GM19043 (cell line): ENCODE results near the gene NFKBIE.

ENCODE experiments used
- ATAC-seq: cut with Tn5 transposase; IDR thresholded peaks from one replicate; pipeline ENCODE4 v1.9.1; 2021; ENCODE audit warnings: low read depth; ENCODE audit not compliant: unreplicated experiment

The NFKBIE gene

GRCh38 chr6:44229376-44230033, 35.8 kb downstream of the NFKBIE start:
- no peak for ATAC-seq

DNA sequence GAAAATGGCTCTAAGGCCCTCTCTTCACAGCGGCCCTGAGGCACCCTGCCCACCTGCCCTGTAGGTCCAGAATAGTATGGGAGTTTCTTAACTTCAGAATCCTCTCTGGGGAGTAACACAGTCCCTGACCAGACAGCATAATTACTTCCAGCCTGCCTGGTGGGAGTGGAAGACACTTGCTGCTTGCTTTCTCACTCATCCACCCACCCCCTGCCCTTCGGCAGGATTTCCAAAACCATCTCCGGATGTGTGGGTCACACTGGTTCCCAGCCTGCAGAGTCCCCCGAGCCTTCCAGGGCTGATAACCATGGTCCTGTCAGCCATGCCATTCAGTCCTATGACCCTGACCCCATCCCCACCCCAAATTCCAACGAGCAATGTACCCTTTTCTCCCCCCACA, 36.5 kb downstream of the NFKBIE start:
- no peak for ATAC-seq

DNA sequence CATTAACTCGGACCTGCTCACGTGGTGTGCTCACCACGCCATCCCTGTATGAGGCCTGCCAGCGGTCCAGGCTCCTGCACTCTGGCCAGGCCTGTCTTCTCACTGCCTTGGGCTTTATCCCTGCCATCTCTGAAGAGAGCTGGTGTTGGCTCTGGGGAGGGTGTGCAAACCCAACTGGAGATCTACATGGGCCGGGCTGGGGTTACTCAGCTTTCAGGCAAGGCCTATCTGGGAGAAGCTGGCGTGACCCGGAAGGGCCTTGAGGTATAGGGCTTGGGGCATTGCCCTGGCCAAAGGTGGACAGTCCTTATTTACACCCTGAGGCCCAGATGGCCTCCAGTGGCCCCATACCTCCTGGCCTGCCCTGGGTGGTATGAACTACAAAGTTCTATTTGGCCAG, 36.9 kb downstream of the NFKBIE start:
- no peak for ATAC-seq

GRCh38 chr6:44228031-44228430, 37.3 kb downstream of the NFKBIE start:
- no peak for ATAC-seq

GRCh38 chr6:44227148-44227793, 38.1 kb downstream of the NFKBIE start:
- no peak for ATAC-seq

DNA sequence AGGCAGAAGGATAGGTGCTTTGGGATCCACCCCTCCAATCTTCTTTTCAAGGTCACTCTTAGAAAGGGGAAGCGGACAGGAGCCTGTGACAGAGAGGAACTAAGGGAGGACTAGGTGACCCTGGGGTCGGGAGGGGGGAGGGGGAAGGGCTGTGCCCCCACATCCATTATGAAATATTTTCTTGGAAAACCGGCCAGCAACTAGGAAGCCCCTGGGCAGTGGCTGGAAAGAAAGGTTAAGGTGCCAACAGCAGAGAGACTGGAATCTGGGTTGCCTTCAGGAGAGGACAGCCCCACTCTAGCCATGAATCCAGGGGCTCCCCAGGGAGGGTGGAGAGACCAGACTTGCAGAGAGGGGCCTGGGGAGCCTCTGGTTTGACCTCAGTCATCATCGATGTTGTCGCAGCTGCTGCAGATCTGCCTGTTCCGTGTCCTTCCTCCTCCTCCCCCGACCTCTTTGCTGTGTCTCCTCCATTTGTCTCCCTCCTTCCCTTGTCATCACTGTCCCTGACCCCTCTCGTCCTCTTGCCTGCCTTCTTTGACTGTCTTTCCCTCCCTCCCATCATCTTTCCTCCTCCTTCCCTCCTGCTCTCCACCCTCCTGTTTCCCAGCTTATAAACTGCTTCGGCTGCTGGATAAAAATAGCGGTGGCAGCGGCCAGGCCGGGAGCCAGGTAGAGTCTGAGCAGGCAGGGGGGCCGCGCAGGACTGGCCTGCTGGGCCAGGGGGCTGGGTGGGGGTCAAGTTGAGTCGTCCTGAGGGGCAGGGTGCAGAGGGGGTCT, 38.8 kb downstream of the NFKBIE start:
- no peak for ATAC-seq

GRCh38 chr6:44225579-44226325, 39.6 kb downstream of the NFKBIE start:
- no peak for ATAC-seq

GRCh38 chr6:44224965-44225305, 40.4 kb downstream of the NFKBIE start:
- ATAC-seq, result no peak

DNA sequence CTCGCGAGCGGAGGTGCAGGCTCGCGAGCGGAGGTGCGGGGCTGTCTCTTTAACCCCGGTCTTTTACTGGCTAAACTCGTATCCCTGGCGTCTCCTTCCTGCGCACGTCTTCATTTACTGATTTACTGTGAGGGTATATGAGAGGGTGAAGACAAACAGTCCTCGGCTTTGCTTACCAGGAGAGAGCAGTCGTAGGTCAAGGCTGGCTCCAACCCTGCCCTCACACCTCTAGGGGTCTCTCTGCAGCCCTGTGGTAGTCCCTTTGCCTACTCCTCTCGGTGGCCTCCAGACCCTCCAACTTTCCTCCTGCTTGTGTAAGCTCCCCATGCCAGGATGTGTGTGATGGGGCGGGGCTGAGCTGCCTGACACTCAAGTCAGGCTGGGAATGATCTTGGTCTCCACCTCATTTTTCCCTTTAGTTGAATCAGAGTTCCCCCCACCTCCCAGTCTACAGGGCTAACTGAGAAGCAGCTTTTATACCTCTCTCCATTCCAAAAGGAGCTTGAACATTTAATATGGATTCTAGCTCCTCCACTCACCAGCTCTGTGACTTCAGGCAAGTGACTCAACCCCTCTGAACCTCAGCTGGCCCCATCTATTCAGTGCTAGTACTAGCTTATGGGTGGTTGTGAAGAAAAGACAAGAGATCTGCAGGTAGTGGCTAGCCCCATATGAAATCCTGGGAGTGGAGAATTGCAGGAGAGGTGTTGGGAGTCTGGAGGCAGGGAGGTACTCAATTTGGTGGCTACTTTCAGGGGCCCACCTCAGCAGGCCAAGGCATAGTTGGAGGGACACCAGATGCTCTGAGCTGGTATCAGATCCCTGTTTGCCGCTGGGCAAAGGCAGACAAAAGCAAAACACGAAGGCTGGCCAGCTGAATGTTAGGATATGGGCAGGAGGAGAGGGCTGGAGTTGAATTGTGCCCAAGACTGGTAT, 41.1 kb downstream of the NFKBIE start:
- ATAC-seq, result peak; percentile 9

DNA sequence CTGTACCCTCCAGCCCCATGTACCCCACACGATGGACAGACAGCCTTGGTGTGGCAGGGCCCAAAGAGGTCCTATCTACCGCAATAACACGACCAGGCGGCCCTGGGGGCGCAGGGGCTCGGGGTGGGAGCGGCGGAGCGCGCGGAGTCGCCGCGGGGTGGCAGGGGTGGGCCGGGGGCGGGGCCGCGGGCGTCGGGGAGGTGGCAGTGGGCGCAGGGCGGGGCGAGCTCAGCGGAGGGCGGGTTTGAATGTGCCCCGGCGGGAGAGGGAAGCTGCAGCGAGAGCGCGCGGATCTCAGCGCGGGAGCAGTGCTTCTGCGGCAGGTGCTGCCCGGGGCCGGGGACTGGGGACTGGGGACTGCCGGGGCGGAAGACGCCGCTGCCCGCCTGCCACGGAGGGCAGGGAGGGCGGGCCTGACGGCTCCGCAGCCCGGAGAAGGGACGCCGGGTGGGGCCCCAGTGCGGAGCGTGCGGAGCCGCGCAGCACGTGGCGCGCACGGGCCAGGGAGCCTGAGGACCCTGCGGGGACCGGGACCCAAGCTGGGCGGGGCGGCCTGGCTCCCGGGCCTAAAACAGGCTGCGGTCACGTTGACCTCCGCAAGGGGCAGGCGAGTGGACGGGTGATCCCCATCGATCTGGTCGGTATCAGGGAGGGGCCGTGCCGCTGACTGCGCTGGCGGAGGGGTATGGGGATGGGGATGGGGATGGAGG, 41.9 kb downstream of the NFKBIE start, which contains the start of gene SLC29A1:
TSS of gene SLC29A1 (plus strand) at position 277 of the 710 bp plus-strand sequence. CDS start 3,719 bp downstream, outside the sequence.
- ATAC-seq, result peak; percentile 38

GRCh38 chr6:44222486-44223318, 42.6 kb downstream of the NFKBIE start:
- no peak for ATAC-seq

DNA sequence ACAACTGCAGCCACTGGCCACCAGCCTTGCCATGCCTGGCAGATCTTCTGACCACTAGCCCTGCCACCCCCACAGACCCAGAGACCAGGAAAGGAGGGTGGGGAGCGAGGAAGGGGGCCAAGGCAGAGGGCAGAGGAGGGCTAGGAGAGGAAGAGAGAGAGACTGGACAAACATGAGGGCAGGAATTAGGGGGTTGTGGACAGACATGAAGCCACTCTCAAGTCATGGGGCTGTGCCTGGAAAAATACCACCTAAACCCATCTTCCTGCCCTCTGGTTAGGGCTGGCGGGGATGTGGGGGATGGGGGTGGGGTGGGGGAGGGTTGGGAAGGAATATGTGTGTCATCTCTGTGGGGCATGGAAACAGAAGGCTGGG, 43.4 kb downstream of the NFKBIE start:
- no peak for ATAC-seq

GRCh38 chr6:44221291-44221960, 43.9 kb downstream of the NFKBIE start:
- no peak for ATAC-seq

GRCh38 chr6:44220913-44221290, 44.4 kb downstream of the NFKBIE start:
- no peak for ATAC-seq

DNA sequence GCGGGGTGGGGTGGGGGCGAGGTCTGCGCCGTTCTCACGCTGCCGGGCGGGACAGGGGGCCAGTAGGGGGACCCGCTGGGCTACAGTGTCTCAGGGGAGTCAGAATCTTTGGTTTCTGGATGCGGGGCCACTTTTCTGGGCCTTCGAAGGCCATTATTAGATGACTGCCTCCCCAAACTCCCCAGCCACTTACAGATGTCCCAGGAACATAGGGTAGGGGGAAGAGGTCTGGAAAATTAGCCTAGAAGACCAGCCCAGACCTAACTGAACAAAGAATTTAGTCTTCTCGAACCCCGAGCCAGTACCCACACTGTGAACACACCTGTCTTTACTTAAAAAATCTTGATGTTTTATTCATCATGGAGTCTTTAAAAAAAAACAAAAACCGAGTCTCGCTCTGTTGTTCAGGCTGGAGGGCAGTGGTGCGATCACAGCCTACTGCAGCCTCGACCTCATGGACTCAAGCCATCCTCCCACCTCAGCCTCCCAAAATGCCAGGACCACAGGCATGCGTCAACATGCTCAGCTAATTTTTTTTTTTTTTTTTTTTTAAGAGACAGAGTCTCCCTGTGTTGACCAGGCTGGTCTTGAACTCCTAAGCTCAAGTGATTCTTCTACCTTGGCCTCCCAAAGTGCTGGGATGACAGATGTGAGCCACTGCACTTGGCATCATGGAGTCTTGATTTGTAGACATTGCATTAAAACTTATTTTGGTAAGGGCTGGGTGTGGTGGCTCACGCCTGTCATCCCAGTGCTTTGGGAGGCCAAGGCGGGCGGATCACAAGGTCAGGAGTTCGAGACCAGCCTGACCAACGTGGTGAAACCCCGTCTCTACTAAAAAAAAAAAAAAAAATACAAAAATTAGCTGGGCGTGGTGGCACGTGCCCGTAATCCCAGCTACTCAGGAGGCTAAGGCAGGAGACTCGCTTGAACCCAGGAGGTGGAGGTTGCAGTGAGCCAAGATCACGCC, 45.3 kb downstream of the NFKBIE start:
- ATAC-seq, result no peak

GRCh38 chr6:44219053-44219814, 46.1 kb downstream of the NFKBIE start:
- ATAC-seq, result peak; percentile 45
